ENCODE data around the gene CDK17. TPM values are rescaled to one million over a fixed set of nuclear protein-coding genes. Genes with fewer than 3 reads are reported as not detected.
"Not testable (repeated sequence)": the region's sequence is repeated elsewhere in the genome, so short reads cannot be mapped to it uniquely, and the experiment has no call there.

The CDK17 gene
- polyA plus RNA-seq, 1 of the 3 experiments (the other 2 are of a cell fraction), result 11.7 TPM

GRCh38 chr12:96402522-96402921 is 2.3 kb upstream of the CDK17 start:
- not testable (repeated sequence) for H3K27me3 ChIP-seq (ENCODE audit: insufficient read depth)

GRCh38 chr12:96402061-96402460 is 1.8 kb upstream of the CDK17 start:
- no peak overlapping the region for H3K9ac ChIP-seq
- H3K79me2 ChIP-seq (ENCODE audit: insufficient read depth), result peaks cover 26% of the 10 kb centered on the region
- no peaks in the 10 kb centered on the region for H3K9me3 ChIP-seq
- no peak overlapping the region for H3K4me3 ChIP-seq (ENCODE audit: low read depth in 2 of 2, low read length in 1 of 2)
- no peaks in the 10 kb centered on the region for H3K9me2 ChIP-seq
- H3K27me3 ChIP-seq (ENCODE audit: insufficient read depth), result no peaks in the 10 kb centered on the region
- ChIA-PET POLR2A (no interaction called here), CTCF (interaction anchor here (1.0 to 3.1 kb wide), 5 partner anchors 8 to 206 kb away, joined by 3 to 28 read pairs (median 7); no protein-coding TSS in a partner anchor)
- TF ChIP-seq RXRA (IDR thresholded peaks at IDR 0.05; ENCODE audit: borderline replicate concordance, low read depth) (no peak), RAD21 (IDR thresholded peaks at IDR 0.05; ENCODE audit: low read length) (no peak), FOSL2 (IDR thresholded peaks at IDR 0.05; ENCODE audit: borderline replicate concordance, low read depth) (no peak), YY1 (IDR thresholded peaks at IDR 0.05; ENCODE audit: low read depth) (no peak), MEF2A (IDR thresholded peaks at IDR 0.05; ENCODE audit: borderline replicate concordance, low read depth) (no peak), NRF1 (IDR thresholded peaks at IDR 0.05; ENCODE audit: low read depth, low read length) (no peak), SMC3 (IDR thresholded peaks at IDR 0.05; ENCODE audit: low read depth, low read length) (no peak), USF1 (IDR thresholded peaks at IDR 0.05; ENCODE audit: borderline replicate concordance, low read depth) (no peak), RCOR1 (IDR thresholded peaks at IDR 0.05; ENCODE audit: low read length) (no peak), MXI1 (IDR thresholded peaks at IDR 0.05; ENCODE audit: low read depth, low read length) (no peak), RFX5 (IDR thresholded peaks at IDR 0.05; ENCODE audit: low read length) (no peak), PBX3 (IDR thresholded peaks at IDR 0.05) (no peak), ELF1 (IDR thresholded peaks at IDR 0.05) (no peak), JUND (IDR thresholded peaks at IDR 0.05) (no peak), MAX (IDR thresholded peaks at IDR 0.05; ENCODE audit: low read depth) (no peak), GATA2 (CRISPR knock-in tag; IDR thresholded peaks at IDR 0.05) (no peak)
- no peak overlapping the region for H2AFZ ChIP-seq (ENCODE audit: low read depth)
- H4K20me1 ChIP-seq (ENCODE audit: insufficient read depth), result peaks cover 16% of the 10 kb centered on the region; the same call in 1 of the 2 replicates
- 97% methylated on average over 6 of the region's 6 CpGs for WGBS (ENCODE audit: low lambda C conversion rate)
- no peaks in the 10 kb centered on the region for H3K36me3 ChIP-seq (replicated peaks in 1 of 2; ENCODE audit: control insufficient read depth in 1 of 2, insufficient read depth in 2 of 2, low read length in 1 of 2)
- no peak for DNase-seq
- peak overlapping the region in 1 of 2 experiments; percentile 97; a peak in 1 of 4 replicates for H3K27ac ChIP-seq (ENCODE audit: low read depth in 2 of 2, low read length in 1 of 2)
- peaks cover 2 to 6% of the 10 kb centered on the region in 2 experiments; a peak in 2 of 4 replicates for H3K4me1 ChIP-seq (ENCODE audit: control insufficient read depth in 1 of 2, insufficient read depth in 2 of 2, low read depth in 1 of 2, low read length in 1 of 2)
- no peak overlapping the region for H3K4me2 ChIP-seq
- peaks cover 38% of the 10 kb centered on the region for H3F3A ChIP-seq (replicated peaks; ENCODE audit: insufficient read depth)

More at GRCh38 chr12:96402522-96402921, 2.3 kb upstream of the CDK17 start:
- peaks cover 21% of the 10 kb centered on the region for H3K79me2 ChIP-seq (ENCODE audit: insufficient read depth)
- H3K4me2 ChIP-seq; H2AFZ ChIP-seq (ENCODE audit: low read depth); POLR2A ChIA-PET; H3K9me2 ChIP-seq; DNase-seq; H3K27ac ChIP-seq (ENCODE audit: low read depth in 2 of 2, low read length in 1 of 2); H3K36me3 ChIP-seq (replicated peaks in 1 of 2; ENCODE audit: control insufficient read depth in 1 of 2, insufficient read depth in 2 of 2, low read length in 1 of 2); H3K9ac ChIP-seq; H3K9me3 ChIP-seq; H3K4me1 ChIP-seq (ENCODE audit: control insufficient read depth in 1 of 2, insufficient read depth in 2 of 2, low read depth in 1 of 2, low read length in 1 of 2); H3K4me3 ChIP-seq (ENCODE audit: low read depth in 2 of 2, low read length in 1 of 2): not testable (repeated sequence)
- CTCF ChIA-PET, result interaction anchor here (1.0 to 1.8 kb wide), 4 partner anchors 8 to 188 kb away, joined by 3 to 8 read pairs (median 6); no protein-coding TSS in a partner anchor
- H4K20me1 ChIP-seq (ENCODE audit: insufficient read depth), result peaks cover 11% of the 10 kb centered on the region; the same call in 1 of the 2 replicates
- 88% methylated on average over 8 of the region's 8 CpGs for WGBS (ENCODE audit: low lambda C conversion rate)
- peaks cover 35% of the 10 kb centered on the region for H3F3A ChIP-seq (replicated peaks; ENCODE audit: insufficient read depth)
